Endothelial cell of umbilical vein (primary cell): ENCODE measurements around the gene ANXA4.

Experiments used
- EZH2 ChIP-seq: IDR thresholded peaks from 2 replicates; pipeline ENCODE4 v1.6.1; 2012; ENCODE audit warnings: borderline replicate concordance, low read depth, mild to moderate bottlenecking, moderate library complexity, low read length, inconsistent platforms; ENCODE audit not compliant: severe bottlenecking
- JUN ChIP-seq: IDR thresholded peaks from 2 replicates; pipeline ENCODE4 v1.6.1; 2011; ENCODE audit warnings: borderline replicate concordance, low read depth; ENCODE audit not compliant: insufficient read length, insufficient read depth
- MYC ChIP-seq: IDR thresholded peaks from one replicate; pipeline ENCODE4 v1.6.1; 2011; ENCODE audit warnings: mild to moderate bottlenecking, low read depth, low read length
- POLR2A ChIP-seq: IDR thresholded peaks from 2 replicates; pipeline ENCODE4 v1.6.1; 2012; ENCODE audit warnings: low read depth, mild to moderate bottlenecking, control low read depth, low read length
- POLR2AphosphoS5 ChIP-seq: IDR thresholded peaks from 2 replicates; pipeline ENCODE4 v1.6.1; 2012; ENCODE audit warnings: low read depth, mild to moderate bottlenecking, control low read depth, low read length, moderate library complexity; ENCODE audit not compliant: insufficient read depth
- TF ChIP-seq, protein P1 (sequence below), 2 donors: IDR thresholded peaks; 1 replicate in 1 of 2; 2 replicates in 1 of 2; pipeline ENCODE4 v1.5.1; 2011; ENCODE audit warnings: low read length in 2 of 2, mild to moderate bottlenecking in 2 of 2, moderate library complexity in 2 of 2, control low read depth in 1 of 2, inconsistent platforms in 1 of 2, low read depth in 1 of 2; ENCODE audit not compliant: insufficient read depth in 1 of 2; ENCODE audit errors: extremely low read depth in 1 of 2
- TF ChIP-seq, protein P2 (sequence below): IDR thresholded peaks from 2 replicates; pipeline ENCODE4 v1.6.1; 2011; ENCODE audit not compliant: insufficient read depth, insufficient read length

DNA sequence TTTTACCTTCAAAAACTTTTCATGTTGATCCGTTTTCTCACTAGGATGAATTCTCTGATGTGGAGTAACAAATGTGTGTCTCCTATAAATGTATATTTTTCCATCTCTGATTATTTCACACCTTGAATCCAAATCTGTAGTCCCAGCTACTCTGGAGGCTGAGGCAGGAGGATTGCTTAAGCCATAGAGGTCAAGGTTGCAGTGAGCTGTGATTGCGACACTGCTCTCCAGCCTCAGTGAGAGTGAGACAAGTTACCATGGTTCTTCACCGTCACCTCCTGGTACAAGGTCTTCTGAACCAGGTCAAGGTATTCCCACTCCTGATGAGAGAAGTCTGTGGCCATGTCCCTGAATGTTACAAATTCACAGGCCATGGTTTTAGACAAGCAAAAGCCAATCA lies 102.6 kb downstream of the ANXA4 start:
- TF ChIP-seq, protein P1, sequence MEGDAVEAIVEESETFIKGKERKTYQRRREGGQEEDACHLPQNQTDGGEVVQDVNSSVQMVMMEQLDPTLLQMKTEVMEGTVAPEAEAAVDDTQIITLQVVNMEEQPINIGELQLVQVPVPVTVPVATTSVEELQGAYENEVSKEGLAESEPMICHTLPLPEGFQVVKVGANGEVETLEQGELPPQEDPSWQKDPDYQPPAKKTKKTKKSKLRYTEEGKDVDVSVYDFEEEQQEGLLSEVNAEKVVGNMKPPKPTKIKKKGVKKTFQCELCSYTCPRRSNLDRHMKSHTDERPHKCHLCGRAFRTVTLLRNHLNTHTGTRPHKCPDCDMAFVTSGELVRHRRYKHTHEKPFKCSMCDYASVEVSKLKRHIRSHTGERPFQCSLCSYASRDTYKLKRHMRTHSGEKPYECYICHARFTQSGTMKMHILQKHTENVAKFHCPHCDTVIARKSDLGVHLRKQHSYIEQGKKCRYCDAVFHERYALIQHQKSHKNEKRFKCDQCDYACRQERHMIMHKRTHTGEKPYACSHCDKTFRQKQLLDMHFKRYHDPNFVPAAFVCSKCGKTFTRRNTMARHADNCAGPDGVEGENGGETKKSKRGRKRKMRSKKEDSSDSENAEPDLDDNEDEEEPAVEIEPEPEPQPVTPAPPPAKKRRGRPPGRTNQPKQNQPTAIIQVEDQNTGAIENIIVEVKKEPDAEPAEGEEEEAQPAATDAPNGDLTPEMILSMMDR (IDR thresholded peaks at IDR 0.05; ENCODE audit: extremely low read depth in 1 of 2, insufficient read depth in 1 of 2, low read depth in 1 of 2, low read length in 2 of 2), result no peak
- TF ChIP-seq MYC, result no peak
- no peak for TF ChIP-seq POLR2A
- TF ChIP-seq, protein P2, sequence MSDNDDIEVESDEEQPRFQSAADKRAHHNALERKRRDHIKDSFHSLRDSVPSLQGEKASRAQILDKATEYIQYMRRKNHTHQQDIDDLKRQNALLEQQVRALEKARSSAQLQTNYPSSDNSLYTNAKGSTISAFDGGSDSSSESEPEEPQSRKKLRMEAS, result no peak
- no peak for TF ChIP-seq POLR2AphosphoS5
- no peak for TF ChIP-seq EZH2
- TF ChIP-seq JUN, result no peak
